NCI-H82 (cell line): ENCODE results near the gene POC1A.

Experiments used
- DNase-seq: peaks from one replicate; lab custom pipeline; 2025; lab: John Stamatoyannopoulos, UW

Gene POC1A

GRCh38 chr3:52099001-52099401 is 55.2 kb downstream of the POC1A start:
- DNase-seq, result no peak

- no peak for DNase-seq
These were observed 56.2 kb downstream of the POC1A start for GRCh38 chr3:52097851-52098507.

- no peak for DNase-seq
These were observed 58.0 kb downstream of the POC1A start for GRCh38 chr3:52095990-52096775.

DNA sequence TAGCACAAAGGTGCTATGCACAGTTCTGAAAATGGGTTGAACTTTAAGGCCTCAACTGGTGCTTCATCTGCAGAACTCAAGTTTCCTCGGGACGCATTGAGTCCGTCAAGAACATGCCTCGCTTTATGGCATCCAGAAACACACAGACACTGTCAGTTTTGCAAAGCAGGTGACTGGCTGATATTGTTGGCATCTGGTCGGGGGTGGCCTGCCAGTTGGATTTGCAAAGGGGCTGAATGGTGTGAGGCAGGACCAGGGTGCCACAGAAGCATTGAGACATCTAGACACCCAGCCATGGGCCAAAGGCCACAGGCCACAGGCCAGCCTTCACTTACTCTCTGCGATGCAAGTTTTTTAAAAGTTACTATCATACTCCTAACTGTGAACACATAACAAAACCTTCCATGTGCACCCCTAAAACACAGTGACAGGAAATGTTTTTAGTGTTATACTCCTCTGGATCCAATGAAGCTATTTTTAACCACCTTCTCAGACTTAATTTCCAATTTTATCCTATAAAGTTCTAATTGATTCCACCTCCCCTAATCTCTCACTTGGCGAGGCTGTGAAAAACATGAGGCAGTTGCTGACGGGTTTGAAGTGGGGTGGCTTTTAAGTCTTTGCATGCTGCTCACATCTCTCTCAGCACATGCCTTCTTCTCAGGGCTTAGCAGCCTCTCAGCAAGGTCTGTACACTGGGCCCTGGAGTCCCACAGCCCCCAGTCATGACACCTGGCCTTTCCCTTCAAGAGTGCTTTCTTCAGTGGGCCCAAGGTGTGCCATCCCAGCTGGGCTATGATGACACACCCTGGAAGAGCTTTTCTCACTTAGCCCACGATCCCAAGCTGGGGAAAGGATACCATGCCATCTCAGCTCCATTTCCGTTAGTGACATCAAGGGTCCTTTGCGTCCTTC is 59.4 kb downstream of the POC1A start:
- DNase-seq, result no peak

DNA sequence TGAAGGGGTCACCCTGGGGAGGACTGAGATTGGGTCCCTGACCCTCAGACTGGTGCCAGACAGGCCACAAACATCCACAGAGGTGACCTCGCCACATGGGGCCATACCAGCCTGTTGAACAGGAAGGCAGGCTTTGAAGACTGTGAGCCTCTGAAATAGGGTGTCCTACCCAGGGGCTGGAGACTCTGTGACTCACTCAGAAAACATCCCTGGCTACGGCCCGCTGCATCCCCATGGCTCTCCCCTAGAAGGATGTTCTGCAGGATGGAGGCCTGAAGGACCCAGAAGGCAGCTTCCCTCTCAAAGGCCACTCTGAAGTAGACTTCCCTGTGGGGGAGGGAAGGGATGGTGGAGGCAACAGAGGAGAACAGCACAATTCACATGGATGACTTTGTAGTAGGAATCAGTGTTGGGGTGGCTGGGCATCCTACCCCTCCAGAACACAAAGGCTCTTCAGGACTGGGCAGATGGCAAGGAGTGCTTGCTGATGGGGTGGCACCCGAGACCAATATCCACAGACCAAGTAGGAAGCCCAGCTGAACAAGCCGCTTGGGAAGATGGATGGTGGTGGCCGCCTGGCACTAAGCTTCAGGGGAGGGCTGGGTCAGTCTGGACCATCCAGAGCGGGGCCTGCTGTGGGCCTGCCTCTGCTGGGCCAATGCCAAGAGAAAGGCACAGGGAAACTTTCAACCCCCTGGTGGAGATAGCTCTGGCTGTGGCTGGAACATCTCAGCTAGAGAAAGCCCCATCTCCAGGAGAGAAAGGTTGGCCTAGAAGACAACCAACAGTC is 60.3 kb downstream of the POC1A start:
- DNase-seq, result no peak

DNA sequence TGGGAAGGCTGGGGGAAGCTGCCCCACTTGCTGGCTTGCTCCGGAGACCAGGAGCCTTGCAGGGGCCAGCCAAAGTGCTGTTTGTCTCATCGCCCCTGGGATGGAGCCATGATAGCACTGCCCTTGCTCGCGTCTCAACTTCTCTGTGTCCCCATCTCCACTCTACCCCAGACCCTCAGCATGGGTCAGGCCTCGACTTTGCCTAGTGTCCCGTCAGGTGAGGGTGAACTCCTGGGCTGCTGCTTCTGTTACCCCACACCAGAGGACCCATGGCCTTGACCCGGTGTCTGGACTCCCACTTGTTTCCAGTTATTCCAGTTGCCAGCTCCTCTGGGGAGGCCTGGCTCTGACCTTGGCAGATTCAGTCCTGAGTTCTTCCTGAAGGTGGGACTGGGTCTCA is 61.3 kb downstream of the POC1A start:
- no peak for DNase-seq

GRCh38 chr3:52092271-52092660 is 62.0 kb downstream of the POC1A start:
- DNase-seq, result no peak

DNA sequence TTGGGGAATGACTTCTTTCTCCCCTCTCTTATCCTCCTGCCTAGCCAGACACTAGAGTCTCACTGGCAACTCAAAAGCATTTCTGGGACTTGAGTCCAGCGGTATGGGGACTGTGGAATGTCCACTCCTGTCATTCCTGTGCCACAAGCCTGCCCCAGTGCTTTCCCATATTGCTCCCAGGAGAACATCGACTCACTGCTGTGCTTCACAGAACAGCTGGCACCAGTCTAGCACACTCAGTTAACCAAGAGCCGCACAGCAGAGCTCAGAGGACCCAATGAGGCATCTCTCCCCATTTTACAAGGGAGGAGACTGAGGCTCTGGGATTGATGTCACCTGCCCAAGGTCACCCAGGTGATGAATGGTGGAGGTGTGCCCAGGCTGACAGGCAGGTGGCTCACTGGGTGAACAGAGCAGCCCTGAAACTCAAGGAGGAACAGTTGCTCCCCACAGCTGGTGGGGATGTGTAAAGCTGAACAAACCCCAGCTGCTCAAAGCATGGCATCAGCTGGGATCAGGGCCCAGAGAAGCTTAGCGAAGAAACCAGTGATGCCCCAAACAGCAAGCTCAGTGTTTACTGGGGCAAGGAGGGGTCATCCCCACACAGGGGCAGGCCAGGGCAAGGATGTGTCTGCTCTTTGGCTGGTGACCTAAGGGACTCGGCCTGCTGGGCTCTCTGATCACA is 62.5 kb downstream of the POC1A start:
- no peak for DNase-seq

DNA sequence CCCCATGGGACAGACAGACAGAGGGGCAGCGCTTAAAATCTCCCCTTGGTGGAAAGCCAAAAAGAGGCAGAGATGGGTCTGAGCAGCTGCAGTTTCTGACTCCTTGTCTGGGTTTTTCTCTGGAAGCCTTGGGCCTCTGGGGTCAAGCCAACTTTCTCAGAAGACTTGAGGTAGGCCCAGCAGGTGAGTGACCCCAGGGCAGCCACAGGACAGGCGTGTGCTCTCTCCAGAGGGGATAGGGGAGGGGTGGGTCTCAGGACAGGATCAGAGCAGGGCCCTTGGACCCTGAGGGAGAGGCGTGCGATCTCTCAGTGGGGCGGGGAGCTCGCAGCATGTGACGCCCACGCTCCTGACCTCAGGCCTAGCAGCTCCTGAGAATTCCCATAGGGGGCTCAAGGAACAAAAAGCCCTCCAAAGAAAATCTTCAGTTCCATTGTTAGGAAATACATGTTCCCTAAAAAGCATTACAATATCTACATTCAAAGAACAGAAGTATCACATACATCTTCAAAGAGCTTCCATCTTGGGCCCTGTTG is 63.2 kb downstream of the POC1A start:
- no peak for DNase-seq

DNA sequence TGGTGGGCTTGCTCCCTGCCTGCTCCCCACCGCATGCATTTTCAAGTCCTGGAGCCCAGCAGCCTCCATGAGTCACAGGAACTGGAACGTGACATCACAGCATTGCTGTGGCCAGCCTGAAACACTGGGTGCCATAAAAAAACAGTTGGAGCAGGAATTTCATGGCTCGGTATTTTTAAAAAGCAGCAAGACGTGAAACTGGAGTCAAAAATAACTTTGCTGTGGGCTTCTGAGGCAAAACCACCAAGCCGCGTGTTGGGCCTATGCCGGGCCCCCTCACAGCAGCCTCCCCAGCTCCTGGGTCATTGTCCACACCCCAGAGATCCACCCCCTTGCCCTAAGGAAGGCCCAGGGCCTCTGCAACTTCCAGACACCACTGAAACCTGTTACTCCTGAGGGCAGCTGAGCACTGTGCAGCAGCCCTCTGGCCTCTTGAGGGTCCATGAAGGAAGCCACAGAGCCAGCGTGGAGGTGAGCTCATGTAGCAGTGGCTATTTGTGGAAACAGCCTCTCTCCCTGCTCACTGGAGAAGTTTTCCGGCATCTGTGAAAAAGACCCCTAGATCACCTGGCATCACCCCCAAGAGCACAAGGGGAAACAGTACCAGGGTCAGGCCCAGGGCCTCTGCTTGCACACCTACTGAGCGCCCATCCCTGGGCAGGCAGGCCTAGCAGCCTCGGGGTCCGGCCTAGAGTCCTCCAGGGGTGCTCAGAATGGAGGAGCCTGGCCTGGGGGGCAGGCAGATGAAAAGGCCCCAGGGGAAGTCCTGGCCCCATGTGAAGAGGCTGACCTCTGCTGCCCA is 63.9 kb downstream of the POC1A start:
- no peak for DNase-seq

GRCh38 chr3:52089691-52090090 is 64.5 kb downstream of the POC1A start:
- no peak for DNase-seq

GRCh38 chr3:52088445-52089367 is 65.5 kb downstream of the POC1A start:
- DNase-seq, result peak; percentile 73

GRCh38 chr3:52087731-52088130 is 66.5 kb downstream of the POC1A start:
- DNase-seq, result no peak

DNA sequence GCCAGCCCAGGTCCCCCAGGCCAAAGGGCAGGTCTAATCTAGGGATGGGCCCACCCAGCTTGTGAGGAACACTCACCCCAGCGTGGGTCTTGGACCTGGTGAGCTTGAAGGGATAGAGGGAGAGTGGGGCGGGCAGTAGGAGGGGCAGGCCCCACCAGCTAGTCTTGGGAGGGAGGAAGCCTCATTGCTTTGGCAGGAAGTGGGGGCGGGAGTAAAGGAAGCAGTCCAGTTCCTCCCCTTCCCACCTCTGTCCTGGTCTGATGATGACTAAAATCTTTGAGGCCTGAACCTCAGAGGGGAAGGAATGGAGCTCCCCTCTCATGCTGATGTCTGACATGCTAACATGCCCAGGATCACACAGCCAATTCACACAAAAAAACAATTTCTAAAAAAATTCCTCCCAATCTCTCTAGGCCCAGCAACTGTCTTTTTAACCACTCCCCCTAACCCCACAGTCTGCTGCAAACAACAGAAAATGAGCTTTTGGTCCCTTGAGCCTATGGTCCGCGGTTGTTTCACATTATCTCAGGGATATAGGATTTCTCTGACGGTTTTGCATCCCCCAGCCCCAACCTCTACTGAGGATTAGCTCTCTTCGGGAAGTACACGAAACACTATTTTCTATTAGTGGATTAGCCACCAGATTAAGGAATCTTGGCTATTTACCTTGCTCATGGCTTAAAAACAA is 67.1 kb downstream of the POC1A start:
- DNase-seq, result peak; percentile 61

DNA sequence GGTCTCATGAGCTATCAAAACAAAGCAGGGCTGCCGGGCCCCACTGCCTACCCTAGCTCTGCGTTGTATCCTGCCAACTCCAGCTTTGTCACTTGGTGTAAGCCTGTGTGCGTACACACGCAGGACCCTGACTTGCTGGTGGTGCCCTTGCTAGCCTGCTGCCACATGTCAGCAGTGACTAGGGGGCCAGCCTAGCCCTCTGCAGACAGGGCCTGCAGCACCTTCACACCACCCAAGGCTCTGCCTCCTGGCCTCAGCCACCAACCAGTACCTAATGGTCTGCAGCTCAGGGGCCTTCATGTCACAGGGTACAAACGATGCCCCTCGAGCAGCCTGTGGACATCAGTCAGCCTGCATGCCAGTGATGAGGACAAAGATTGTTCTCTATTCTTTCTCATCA is 67.8 kb downstream of the POC1A start:
- no peak for DNase-seq

DNA sequence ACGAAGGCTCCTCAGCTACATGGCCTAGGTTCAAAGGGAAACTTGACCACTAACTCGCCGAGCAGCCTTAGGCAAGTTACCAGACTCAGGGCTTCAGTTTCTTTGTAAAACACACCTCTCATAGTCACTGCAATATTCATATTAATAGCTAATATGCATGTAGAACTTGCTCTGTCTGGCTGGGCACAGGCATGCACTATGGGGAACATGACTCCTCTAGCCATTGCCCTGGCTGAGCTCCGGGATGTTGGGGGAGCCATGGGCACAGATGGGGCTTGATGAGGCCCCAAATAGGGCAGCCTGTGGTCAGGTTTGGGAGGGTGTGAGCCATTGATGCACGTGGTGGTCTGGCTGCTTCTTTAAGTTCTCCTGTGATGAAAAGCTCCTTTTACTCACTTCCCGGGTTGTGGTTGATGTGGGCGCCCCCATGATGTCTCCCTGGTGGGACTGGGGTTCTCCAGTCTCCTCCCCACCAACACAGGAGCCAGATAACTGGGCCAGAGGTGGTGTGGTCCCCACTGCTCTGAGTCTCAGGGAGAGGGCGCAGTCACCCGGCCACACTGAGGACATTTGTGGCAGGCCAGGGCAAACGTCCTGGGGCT is 68.4 kb downstream of the POC1A start:
- no peak for DNase-seq

DNA sequence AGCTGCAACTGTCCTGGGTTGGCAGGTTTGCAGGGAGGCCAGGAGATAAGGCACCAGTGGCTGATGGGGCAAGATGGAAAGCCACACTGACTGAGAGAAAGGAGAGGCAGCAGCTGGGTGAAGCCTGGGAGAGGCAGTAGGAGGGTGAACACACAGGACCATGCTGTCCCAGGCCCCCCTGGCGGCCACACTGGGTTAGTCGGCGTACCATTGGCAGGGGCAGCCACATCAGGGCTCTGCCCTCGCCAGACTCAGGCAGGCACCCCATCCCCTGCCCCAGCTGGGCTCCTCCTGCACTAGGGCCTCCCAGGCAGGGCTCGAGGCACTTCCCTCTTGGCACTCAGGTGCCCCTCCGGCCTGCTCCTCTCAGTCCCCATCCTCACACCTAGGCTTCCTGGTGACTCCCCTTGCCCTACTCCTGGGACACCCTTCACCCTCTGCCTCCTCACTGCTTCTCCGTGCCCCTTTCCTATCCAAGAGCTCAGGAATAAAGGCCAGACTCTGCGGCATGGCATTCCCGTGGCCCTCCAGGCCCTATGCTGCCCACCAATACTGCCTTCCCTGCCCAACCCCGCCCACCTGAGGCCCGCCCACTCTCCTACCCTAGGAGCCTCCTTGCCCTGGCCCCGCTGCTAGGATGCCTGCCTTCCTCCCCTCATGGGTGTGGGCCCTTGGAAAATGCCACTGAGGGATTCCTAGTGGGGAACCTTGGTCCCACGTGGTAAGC is 69.1 kb downstream of the POC1A start:
- DNase-seq, result no peak
